ENCODE results near the gene LONRF3.
"Not testable (repeated sequence)": the region's sequence is repeated elsewhere in the genome, so short reads cannot be mapped to it uniquely, and the experiment has no call there.

LONRF3 gene

DNA sequence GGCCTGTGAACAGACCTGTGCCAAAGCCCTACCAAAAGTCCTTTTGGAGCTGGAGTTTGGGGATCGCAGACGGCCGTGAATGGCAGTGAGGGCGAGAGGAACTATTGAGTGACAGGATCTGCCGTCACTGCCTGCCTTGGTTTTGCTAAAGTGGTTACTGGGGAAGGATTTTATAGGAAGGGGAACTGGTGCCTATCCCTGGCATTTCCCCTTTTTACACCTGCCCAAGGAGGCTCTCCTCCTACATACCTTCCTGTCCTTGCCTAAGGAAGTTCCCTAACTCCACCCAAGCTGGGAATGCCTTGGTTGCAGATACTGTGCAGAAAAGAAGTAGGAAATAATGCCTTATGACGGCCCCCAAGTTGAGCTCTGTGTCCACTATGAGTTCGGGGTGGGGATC lies 14.5 kb downstream of the LONRF3 start:
- Histone ChIP-seq H3K4me1 (ENCODE audit: insufficient read depth, low read length) (no peaks in the 10 kb centered on the region), H3K27ac (ENCODE audit: low read depth, low read length) (no peak overlapping the region), H3K9ac (ENCODE audit: low read length) (no peak overlapping the region), H3K27me3 (ENCODE audit: control insufficient read depth in 1 of 2, insufficient read depth in 2 of 2, low read length in 2 of 2) (no peaks in the 10 kb centered on the region), H3K36me3 (ENCODE audit: insufficient read depth, low read length) (peaks cover 8% of the 10 kb centered on the region), H3K4me3 (ENCODE audit: low read depth in 1 of 2, low read length in 2 of 2) (no peak overlapping the region), H3K9me3 (ENCODE audit: low read length) (no peaks in the 10 kb centered on the region)

DNA sequence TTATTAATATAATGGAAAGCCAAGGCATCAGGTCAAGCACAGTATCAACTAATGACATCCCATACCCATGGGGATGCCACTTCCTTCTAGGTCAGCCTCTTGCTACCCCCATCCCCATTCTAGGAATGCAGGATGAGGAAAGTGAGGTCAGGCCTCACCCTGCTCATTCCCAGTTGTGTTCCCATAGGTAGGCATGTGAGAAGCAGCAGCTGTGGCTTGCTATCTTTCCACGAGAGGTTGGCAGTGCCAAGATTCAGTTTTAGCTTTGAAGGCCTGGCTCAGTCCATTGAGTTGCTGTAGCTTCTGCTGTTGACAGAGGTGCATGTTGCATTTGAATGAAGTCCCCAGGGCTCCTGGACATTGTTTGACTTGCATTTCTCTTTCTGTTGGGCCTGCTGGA lies 15.5 kb downstream of the LONRF3 start:
- Histone ChIP-seq H3K36me3 (ENCODE audit: insufficient read depth, low read length) (peaks cover 8% of the 10 kb centered on the region), H3K27me3 (ENCODE audit: control insufficient read depth in 1 of 2, insufficient read depth in 2 of 2, low read length in 2 of 2) (no peaks in the 10 kb centered on the region), H3K4me1 (ENCODE audit: insufficient read depth, low read length) (no peaks in the 10 kb centered on the region), H3K9ac (ENCODE audit: low read length) (no peak overlapping the region), H3K9me3 (ENCODE audit: low read length) (no peaks in the 10 kb centered on the region), H3K27ac (ENCODE audit: low read depth, low read length) (no peak overlapping the region), H3K4me3 (ENCODE audit: low read depth in 1 of 2, low read length in 2 of 2) (no peak overlapping the region)

DNA sequence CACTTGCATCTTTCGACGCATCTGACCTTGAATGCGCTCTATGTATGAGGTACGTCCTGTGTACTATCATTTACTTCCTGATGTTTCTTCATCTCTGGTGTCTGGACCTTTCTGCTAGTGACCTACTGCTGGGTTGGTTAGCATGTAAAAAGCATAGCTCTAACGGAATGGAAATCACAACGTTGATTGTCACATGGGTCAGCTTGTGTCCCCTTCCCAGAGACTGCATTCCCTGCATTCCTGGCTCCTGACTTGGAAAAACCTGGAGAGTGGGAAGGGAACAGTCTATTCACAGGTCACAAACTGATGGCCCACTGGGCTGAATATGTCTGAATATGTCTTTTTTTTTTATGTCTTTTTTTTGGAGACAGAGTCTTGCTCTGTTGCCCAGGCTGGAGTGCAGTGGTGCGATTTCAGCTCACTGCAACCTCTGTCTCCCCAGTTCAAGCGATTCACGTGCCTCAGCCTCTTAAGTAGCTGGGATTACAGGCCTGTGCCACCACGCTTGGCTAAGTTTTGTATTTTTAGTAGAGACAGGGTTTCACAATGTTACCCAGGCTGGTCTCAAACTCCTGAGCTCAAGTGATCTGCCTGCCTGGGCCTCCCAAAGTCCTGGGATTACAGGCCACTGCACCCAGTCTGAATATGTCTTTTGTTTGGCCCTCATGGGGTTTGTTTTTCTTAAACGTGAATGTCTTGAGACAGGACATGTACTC lies 16.3 kb downstream of the LONRF3 start:
- Histone ChIP-seq H3K27ac (ENCODE audit: low read depth, low read length) (no peak overlapping the region), H3K27me3 (ENCODE audit: control insufficient read depth in 1 of 2, insufficient read depth in 2 of 2, low read length in 2 of 2) (no peaks in the 10 kb centered on the region), H3K9me3 (ENCODE audit: low read length) (no peaks in the 10 kb centered on the region), H3K9ac (ENCODE audit: low read length) (no peak overlapping the region), H3K4me3 (ENCODE audit: low read depth in 1 of 2, low read length in 2 of 2) (no peak overlapping the region), H3K4me1 (ENCODE audit: insufficient read depth, low read length) (no peaks in the 10 kb centered on the region), H3K36me3 (ENCODE audit: insufficient read depth, low read length) (peaks cover 8% of the 10 kb centered on the region)

DNA sequence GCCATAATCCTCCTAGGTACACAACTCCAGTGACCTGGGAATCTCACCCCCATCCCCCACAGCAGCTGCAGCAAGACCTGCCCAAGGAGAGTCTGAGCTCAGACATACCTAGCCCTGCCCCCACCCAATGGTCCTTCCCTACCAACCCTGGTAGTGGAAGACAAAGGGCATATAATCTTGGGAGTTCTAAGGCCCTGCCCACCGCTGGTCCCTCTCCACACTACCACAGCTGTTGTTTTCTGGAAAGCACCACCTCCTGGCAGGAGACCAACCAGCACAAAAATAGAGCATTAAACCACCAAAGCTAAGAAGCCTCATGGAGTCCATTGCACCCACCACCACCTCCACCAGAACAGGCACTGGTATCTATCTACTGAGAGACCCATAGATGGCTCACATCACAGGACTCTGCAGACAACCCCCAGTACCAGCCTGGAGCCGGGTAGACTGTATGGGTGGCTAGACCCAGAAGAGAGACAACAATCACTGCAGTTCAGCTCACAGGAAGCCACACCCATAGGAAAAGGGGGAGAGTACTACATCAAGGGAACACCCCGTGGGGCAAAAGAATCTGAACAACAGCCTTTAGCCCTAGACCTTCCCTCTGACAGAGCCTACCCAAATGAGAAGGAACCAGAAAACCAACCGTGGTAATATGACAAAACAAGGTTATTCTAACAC lies 18.2 kb downstream of the LONRF3 start:
- not testable (repeated sequence) for H3K9me3 ChIP-seq (ENCODE audit: low read length); H3K9ac ChIP-seq (ENCODE audit: low read length); H3K4me3 ChIP-seq (ENCODE audit: low read depth in 1 of 2, low read length in 2 of 2); H3K27me3 ChIP-seq (ENCODE audit: control insufficient read depth in 1 of 2, insufficient read depth in 2 of 2, low read length in 2 of 2); H3K4me1 ChIP-seq (ENCODE audit: insufficient read depth, low read length); H3K36me3 ChIP-seq (ENCODE audit: insufficient read depth, low read length); H3K27ac ChIP-seq (ENCODE audit: low read depth, low read length)

- H3K9ac ChIP-seq (ENCODE audit: low read length), result no peak overlapping the region
- H3K4me1 ChIP-seq (ENCODE audit: insufficient read depth, low read length), result no peaks in the 10 kb centered on the region
- peaks cover 0 to 6% of the 10 kb centered on the region in 2 donors for H3K27me3 ChIP-seq (ENCODE audit: control insufficient read depth in 1 of 2, insufficient read depth in 2 of 2, low read length in 2 of 2)
- no peak overlapping the region for H3K27ac ChIP-seq (ENCODE audit: low read depth, low read length)
- no peaks in the 10 kb centered on the region for H3K36me3 ChIP-seq (ENCODE audit: insufficient read depth, low read length)
- no peak overlapping the region for H3K4me3 ChIP-seq (ENCODE audit: low read depth in 1 of 2, low read length in 2 of 2)
- no peaks in the 10 kb centered on the region for H3K9me3 ChIP-seq (ENCODE audit: low read length)
Measured at GRCh38 chrX:119003462-119003861, 29.0 kb downstream of the LONRF3 start.

DNA sequence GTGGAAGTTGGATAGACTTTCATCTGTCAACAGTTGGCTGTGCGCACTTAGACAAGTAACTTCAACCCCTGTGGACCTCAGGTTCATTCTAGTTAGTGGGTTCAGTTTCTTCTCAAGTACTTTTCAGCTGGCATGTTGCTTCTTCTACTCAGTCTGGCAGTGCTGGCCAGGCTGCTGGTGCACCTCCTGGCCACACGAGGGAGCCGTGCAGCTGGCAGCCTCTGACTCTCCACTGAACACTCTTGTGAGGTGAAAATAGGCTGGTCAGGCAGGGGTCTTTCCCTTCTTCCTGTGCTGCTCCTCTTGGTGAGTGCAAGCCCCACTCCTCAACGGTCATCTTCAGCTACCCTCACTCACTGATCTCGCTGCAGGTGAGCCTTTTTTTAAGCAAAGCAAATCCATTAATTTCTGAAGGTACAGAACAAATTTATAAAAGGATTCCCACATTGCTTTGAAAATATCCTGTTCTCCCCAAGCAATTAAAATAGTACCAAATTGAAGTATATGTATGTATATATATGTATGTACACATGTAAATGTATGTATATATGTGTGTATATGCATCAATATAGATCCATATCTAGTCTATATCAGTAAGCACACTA lies 30.6 kb downstream of the LONRF3 start:
- no peaks in the 10 kb centered on the region for H3K4me1 ChIP-seq (ENCODE audit: insufficient read depth, low read length)
- H3K4me3 ChIP-seq (ENCODE audit: low read depth in 1 of 2, low read length in 2 of 2), result no peak overlapping the region
- H3K36me3 ChIP-seq (ENCODE audit: insufficient read depth, low read length), result no peaks in the 10 kb centered on the region
- H3K9ac ChIP-seq (ENCODE audit: low read length), result no peak overlapping the region
- H3K9me3 ChIP-seq (ENCODE audit: low read length), result no peaks in the 10 kb centered on the region
- peaks cover 0 to 4% of the 10 kb centered on the region in 2 donors for H3K27me3 ChIP-seq (ENCODE audit: control insufficient read depth in 1 of 2, insufficient read depth in 2 of 2, low read length in 2 of 2)
- H3K27ac ChIP-seq (ENCODE audit: low read depth, low read length), result no peak overlapping the region

DNA sequence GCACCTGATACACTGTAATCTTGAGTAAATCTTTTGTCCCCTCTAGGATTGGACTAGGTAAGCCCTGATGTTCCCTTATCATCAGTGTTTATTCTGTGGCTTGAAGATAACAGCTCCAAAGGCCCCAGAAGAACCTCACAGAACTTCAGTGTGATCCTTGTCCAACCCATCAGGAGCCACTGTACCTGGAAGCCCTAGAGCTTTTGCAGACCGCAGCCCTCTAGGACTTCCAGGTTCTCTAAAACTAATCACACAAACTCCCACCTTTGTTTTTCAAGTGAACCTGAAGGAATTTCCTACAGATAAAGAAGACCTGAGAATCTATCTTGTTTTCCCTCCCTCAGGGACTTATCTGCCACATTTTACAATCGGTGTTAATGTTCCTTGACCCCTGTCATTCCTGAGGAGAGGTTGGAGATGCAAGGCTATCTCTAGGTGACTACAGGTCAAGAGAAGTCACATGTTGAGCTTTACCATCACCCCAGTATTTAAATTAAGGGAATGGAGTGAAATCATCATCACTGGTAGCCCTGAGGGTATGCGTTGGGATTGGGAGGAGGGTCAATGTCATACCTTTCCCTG lies 32.9 kb downstream of the LONRF3 start:
- Histone ChIP-seq H3K9ac (ENCODE audit: low read length) (no peak overlapping the region), H3K36me3 (ENCODE audit: insufficient read depth, low read length) (peaks cover 4% of the 10 kb centered on the region), H3K27ac (ENCODE audit: low read depth, low read length) (no peak overlapping the region), H3K9me3 (ENCODE audit: low read length) (no peaks in the 10 kb centered on the region), H3K4me3 (ENCODE audit: low read depth in 1 of 2, low read length in 2 of 2) (no peak overlapping the region), H3K4me1 (ENCODE audit: insufficient read depth, low read length) (no peaks in the 10 kb centered on the region), H3K27me3 (ENCODE audit: control insufficient read depth in 1 of 2, insufficient read depth in 2 of 2, low read length in 2 of 2) (no peaks in the 10 kb centered on the region)

DNA sequence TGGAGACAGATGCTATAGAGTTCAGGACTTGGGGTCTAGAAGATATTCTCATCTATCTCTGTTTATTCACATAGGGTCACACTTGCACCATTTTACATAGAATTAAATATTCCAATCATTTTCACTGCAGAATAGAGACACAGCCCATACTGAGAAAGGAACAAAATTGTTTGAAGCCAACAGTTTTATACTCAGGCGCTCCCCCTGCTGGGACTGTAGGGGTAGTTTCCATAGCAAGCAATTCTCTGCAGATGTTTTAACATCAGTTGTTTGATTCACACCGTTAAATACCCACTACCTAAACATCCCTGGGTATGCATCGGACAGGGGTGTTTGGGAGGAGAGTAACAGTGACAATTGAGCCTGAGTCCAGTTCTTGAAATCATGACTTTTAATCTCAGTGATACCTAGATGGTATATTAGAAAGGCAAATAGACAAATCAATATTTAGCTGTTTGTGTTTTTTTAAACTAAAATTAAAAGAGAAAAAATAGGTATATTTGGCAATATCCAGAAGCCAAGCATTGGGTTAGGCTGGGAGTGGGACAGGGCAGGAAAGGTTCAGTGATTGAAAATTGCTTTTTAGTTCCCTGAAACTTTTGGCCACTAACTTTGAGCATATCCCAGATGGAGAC lies 33.8 kb downstream of the LONRF3 start:
- Histone ChIP-seq H3K27me3 (ENCODE audit: control insufficient read depth in 1 of 2, insufficient read depth in 2 of 2, low read length in 2 of 2) (no peaks in the 10 kb centered on the region), H3K9ac (ENCODE audit: low read length) (no peak overlapping the region), H3K36me3 (ENCODE audit: insufficient read depth, low read length) (peaks cover 4% of the 10 kb centered on the region), H3K4me1 (ENCODE audit: insufficient read depth, low read length) (no peaks in the 10 kb centered on the region), H3K27ac (ENCODE audit: low read depth, low read length) (no peak overlapping the region), H3K4me3 (ENCODE audit: low read depth in 1 of 2, low read length in 2 of 2) (no peak overlapping the region), H3K9me3 (ENCODE audit: low read length) (no peaks in the 10 kb centered on the region)

DNA sequence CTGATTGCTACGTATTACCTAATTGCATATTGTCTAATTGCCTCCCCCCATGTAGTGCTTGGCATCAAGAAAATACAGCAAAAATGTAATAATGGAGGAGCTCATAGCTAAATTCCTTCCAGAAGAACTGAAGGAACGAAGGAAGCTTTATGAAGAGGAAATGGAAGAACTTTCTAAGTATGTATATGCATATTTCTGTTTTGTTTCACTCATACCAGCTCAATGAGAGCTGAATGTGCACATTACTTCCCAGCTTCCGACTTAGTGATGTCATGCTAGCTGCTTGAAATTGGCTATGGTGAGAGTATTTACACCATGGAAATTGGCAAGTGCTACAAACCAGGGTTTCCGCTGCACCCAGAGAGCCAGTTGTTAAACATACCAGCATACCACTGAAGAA lies 34.7 kb downstream of the LONRF3 start:
- no peaks in the 10 kb centered on the region for H3K4me1 ChIP-seq (ENCODE audit: insufficient read depth, low read length)
- H3K27ac ChIP-seq (ENCODE audit: low read depth, low read length), result no peak overlapping the region
- no peak overlapping the region for H3K9ac ChIP-seq (ENCODE audit: low read length)
- no peak overlapping the region for H3K4me3 ChIP-seq (ENCODE audit: low read depth in 1 of 2, low read length in 2 of 2)
- H3K27me3 ChIP-seq (ENCODE audit: control insufficient read depth in 1 of 2, insufficient read depth in 2 of 2, low read length in 2 of 2), result no peaks in the 10 kb centered on the region
- peaks cover 4% of the 10 kb centered on the region for H3K36me3 ChIP-seq (ENCODE audit: insufficient read depth, low read length)
- no peaks in the 10 kb centered on the region for H3K9me3 ChIP-seq (ENCODE audit: low read length)

GRCh38 chrX:119010491-119010890 lies 36.1 kb downstream of the LONRF3 start:
- no peak overlapping the region for H3K4me3 ChIP-seq (ENCODE audit: low read depth in 1 of 2, low read length in 2 of 2)
- H3K36me3 ChIP-seq (ENCODE audit: insufficient read depth, low read length), result peaks cover 12% of the 10 kb centered on the region
- no peaks in the 10 kb centered on the region for H3K27me3 ChIP-seq (ENCODE audit: control insufficient read depth in 1 of 2, insufficient read depth in 2 of 2, low read length in 2 of 2)
- no peaks in the 10 kb centered on the region for H3K4me1 ChIP-seq (ENCODE audit: insufficient read depth, low read length)
- H3K9me3 ChIP-seq (ENCODE audit: low read length), result no peaks in the 10 kb centered on the region
- no peak overlapping the region for H3K27ac ChIP-seq (ENCODE audit: low read depth, low read length)
- H3K9ac ChIP-seq (ENCODE audit: low read length), result no peak overlapping the region

DNA sequence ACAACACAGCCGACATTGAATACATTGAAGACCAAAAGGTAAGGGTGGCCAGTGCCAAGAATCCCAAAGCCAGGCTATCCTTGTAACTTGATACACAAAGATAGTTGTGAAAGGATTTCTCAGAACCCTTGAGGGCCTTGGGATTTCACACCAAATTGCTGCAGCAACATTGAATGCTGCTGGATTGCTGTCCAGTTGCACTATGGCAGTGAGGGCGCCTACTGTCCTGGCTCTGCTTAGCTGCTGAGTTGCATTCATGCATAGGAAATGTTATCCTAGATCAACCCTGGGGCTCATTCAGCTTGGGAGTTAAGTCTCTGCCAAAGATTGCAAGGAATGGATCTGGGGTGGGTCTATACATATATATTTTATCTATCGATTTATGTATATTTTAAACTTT lies 38.7 kb downstream of the LONRF3 start:
- Histone ChIP-seq H3K9ac (ENCODE audit: low read length) (no peak overlapping the region), H3K27me3 (ENCODE audit: control insufficient read depth in 1 of 2, insufficient read depth in 2 of 2, low read length in 2 of 2) (peaks cover 0 to 6% of the 10 kb centered on the region in 2 donors), H3K4me1 (ENCODE audit: insufficient read depth, low read length) (no peaks in the 10 kb centered on the region), H3K9me3 (ENCODE audit: low read length) (no peaks in the 10 kb centered on the region), H3K4me3 (ENCODE audit: low read depth in 1 of 2, low read length in 2 of 2) (no peak overlapping the region), H3K27ac (ENCODE audit: low read depth, low read length) (no peak overlapping the region), H3K36me3 (ENCODE audit: insufficient read depth, low read length) (peaks cover 21% of the 10 kb centered on the region)

Data from muscle layer of colon (tissue), 2 donors.